ENCODE results near the gene SLC1A3.

GRCh38 chr5:36598045-36598444 lies 8.4 kb upstream of the SLC1A3 start:
- TF ChIP-seq EP300 (IDR thresholded peaks at IDR 0.05; ENCODE audit: borderline replicate concordance) (no peak), CEBPB (IDR thresholded peaks at IDR 0.05) (no peak)
